ENCODE data around the gene FADS6.

Gene FADS6

GRCh38 chr17:74866198-74866835 is 27.1 kb downstream of the FADS6 start:
- DNase-seq (ENCODE audit: low read depth) = no peak

DNA sequence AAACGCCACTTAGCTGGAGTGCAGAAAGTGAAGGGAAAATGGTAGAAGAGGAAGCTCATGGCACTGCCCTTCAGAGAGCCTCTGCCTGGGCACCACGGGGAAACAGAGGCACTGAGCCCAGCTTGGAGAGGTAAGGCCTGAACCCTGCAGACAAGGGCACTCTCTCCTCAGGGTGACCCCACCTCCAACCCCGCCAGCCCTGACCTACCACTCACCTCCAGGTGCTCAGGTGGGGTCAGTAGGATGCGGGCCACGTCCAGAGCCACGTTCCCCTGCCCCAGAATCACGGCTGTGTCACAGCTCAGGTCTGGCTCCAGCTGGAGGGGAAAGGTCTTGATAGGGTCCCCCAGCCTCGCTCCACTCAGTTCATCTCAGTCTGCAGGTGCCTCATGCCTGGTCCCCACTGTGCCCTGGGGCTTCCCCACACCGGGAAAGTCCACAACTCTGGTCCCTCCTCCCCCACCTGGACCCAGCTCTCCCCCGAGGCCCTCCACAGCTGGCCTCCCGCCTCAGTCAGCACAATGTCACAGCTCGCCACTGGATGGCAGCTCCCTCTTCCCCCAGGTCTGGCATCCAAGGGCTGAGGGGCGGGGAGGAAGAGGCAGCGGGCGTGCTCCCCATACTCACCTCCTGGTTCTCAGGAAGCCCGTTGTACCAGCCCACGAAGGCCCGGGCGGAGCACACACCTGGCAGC is 27.8 kb downstream of the FADS6 start:
- no peak for DNase-seq (ENCODE audit: low read depth)

GRCh38 chr17:74864866-74865395 is 28.5 kb downstream of the FADS6 start:
- DNase-seq (ENCODE audit: low read depth) = peak; percentile 25

DNA sequence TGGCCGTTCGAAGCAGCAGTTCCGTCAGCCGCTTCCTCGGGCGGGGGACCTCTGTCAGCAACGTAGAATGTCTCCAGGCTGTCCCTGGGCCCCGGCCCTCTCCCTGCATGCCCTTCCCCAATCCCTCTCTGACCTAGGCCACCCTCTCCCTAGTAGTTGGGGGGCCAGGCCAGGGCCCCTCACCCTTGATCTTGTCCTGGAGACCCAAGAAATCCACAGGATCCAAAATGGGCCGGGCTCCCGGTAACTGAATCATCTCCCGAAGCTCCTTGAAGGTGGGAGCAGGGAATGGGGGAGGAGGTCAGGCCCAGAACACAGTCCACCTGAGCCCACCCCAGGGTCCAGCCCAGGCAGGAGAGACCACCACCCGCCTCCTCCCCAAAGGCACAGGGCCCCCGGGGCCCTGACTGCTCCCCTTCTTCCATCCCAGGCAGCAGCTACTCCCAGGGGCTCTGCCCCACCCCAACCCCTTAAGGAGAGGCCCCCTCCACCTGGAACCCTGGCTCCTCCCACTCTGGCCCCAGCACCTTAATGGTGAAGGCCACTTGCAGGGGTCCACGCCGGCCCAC is 29.1 kb downstream of the FADS6 start:
- no peak for DNase-seq (ENCODE audit: low read depth)

DNA sequence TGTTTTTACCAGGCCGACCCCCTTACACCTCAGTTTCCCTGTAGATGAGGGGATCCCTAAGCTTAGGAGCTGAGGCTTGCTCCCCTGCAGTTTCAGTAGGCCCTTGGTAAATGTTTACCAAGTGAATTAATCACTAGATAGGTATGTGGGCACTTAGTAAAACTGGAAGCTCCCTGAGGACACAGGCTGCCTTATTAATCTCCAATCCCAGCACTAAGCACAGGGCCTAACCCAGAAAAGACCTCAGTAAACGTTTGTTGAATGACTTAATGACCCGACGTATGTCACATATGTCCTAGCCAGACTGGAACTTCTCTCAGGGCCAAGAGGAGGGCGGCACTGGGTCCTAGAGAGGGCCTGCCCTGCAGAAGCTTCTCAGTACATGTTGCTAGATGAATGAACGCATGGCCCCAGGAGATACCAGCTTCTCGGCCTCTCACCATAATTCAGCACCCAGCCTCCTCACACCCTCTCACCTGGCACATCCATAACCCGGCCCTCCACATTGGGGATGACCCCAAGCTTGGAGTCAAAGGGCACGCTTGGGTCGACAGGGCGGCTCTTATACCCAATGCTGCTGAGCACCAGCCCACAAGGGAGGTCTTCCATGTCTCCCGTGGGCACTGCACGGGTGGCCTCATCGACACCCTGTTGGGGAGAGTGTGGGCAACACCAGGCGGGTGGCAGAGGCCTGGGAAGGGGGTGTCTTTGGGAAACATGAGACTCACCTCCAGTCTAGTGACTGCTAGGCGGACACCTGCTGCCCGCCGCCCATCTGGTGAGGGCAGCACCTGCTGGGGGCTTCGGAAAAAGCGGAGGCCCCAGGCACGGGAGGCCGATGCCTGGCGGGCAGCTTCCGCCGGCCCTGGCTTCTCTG is 29.8 kb downstream of the FADS6 start:
- no peak for DNase-seq (ENCODE audit: low read depth)

- DNase-seq (ENCODE audit: low read depth) = no peak
Observed at GRCh38 chr17:74862919-74863318, 30.5 kb downstream of the FADS6 start.

- DNase-seq (ENCODE audit: low read depth) = no peak
Observed at GRCh38 chr17:74862108-74862901, 31.1 kb downstream of the FADS6 start.

DNA sequence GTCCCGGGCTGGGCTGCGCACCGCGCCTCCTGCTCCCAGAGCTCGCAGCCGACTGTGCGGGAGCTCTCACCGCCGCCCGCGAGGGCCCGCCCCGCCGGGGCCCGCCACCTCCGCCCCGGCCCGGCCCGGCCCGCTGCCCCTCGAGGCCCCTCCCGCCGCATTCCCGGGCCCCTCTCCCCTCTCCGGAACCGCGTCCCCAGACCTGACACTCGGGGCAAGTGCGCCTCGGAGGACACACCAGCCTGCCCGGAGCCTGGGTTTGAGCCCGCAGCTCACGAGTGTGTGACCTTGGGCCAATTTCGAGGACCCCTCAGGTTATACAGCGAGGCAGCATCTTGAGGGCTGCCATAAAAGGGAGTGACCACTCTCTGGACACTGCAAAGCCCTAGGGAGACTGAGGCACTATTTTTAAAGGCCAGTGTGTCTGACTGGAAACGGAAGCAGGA is 31.7 kb downstream of the FADS6 start:
- no peak for DNase-seq (ENCODE audit: low read depth)

DNA sequence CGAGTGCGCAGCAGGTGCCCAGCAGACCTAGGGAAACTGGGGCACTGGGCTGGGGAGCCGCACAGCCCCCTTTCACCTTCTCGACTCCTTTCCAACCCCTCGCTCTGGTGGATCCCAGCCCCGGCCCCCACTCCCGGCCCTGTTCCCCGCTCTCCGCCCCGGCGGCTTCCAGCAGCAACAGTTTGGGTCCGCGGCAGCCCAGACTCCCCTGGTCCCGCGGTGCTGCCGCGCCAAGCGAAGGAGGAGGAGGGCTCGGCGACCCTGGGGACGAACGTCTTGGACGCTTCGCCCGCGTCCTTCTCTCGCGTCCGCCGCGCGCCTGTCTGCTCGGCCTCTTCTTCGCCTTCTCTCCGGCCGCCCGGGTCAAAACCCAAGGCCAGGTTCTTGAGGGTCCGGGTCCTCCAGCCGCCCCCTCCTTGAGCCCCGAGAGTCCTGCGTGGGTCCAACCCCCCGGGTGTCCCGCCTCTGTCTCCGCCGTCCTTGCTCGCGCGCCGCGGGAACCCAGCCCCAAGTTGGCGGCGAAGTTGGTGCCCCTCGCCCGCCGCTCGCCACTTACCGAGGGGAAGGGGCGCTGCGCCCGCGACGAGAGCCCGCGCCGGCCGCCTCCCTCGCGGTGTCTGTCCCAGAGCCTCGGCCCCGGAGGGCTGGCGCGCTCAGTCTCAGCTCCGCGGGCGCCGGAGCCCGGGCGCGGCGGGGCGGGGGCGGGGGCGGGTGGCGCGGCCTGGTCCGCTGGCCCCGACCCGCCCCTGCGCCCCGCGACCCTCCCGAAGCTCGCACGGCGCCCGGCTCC is 32.4 kb downstream of the FADS6 start:
- DNase-seq (ENCODE audit: low read depth) = no peak

DNA sequence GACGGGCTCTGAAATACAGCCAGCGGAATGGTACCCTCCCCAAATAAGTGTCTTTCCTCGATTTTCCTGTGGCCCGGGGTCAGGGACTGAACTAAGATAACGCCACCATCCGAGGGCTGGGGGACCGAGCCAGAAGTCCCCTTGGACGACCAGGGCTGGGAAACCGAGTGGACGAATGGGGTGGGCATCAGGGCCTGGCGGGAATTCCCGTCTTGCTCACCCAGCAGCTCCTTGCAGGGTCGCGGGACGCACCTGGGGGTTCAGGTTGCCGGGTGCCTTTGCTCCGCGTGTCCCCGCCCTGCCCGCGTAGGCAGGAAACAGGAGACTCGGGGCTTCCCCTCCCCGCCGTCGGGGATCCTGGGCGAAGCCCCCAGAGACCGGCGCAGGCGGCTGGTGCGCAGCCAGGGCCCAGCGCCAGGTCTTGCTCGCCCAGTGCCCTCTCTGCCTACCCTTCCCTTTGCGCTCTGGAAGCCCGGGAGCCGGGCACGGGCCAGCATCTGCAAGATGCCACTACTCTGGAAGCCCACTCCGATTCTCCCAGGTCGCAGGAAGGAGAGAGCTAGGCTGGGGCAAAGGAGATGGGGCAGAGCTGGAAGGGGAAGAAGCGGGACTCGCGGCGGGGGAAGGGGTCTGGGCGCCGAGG is 33.1 kb downstream of the FADS6 start:
- DNase-seq (ENCODE audit: low read depth) = no peak

DNA sequence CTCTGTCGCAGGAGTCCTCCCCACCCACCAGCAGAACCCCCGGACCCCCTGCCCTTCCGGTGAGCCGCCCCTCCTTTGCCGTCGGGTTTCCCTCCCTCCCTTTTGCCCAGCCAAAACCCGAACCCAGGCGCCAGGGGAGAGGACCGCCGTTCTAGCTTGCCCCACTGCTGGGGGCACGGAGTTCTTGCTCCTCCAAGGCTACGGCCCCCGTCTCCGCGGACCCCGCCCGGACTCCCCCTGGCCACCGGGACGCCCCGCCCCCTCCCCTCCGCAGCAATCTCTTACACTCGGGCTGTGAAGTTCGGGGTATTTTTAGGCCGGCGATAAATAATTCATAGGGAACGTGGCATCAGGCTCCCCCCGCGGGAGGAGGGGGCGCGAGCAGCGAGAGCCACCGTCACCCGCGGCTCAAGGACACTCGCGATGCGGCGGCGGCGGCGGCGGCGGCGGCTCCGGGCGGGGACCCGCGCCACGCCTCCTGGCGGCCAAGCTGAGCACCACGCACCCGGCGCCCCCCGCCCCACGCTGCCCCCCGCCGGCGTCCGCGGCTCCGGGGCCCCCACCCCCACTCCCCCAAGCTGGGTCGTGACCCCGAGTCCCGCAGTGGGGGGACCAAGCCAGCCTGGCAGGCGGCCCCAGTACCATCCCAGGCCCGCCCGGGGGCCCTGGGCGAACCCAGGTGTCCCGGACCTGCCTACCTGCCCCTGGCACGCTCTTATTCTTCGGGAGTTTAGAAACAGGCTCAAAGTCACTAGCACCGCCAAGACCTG is 33.8 kb downstream of the FADS6 start, which contains the start of gene GRIN2C:
Gene GRIN2C (minus strand): TSS at position 427 of the 770 bp plus-strand sequence. CDS start 4,793 bp downstream, outside the sequence.
- no peak for DNase-seq (ENCODE audit: low read depth)

DNA sequence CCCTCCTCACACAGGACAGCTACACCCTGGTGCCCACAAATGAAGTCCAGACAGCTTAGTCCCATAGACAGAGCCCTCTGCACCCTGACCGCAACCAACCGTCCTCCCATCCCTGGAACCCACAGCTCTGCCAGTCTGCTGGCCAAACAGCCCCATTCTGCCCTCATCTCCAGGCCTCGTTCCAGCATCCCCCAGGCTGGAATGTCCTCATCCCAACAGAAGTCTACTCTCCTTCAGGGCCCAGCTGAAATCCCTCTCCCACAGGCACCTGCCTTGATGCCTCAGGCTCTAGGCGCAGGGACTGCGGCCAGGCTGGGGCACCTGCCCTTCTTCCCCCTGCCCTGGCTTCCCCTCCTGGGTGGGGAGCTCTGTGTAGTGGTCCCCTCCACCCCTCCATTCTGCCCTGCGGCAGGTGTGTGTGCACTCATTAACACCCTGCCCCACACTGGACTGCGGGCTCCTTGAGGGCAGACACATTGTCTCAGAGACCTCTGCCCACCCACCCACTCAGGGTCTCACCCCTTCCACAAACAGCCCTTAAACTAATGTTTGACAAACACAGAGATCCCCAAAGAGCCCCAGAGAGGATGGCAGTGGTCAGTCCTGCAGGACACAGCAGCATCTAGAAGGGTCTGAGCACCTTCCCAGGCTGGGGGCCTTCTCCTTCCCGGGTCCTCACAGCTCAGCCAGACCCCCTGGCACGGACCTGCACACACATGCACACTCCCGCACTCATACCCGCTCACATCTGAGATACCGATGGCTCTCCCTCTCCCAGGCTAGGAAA is 34.6 kb downstream of the FADS6 start:
- DNase-seq (ENCODE audit: low read depth) = no peak

- DNase-seq (ENCODE audit: low read depth) = no peak
Observed at GRCh38 chr17:74857191-74857590, 36.2 kb downstream of the FADS6 start.

DNA sequence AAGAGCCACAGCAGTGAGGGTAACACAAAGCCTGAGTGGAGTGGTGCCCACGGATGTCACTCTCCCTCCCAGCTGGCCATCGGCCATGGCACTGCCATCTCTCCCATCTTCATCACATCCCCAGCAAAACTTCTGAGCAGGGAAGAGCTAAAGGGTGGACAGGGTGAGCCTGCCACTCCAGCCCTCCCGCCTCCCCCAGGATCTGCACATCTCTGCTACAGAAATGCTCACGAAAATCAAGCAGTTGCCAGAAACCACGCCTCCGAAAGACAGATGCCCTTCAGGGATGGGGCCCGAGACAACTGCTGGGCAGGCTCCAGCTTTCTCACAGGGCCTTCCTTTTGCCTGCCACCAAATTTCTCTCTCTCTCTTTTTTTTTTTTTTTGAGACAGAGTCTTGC is 37.3 kb downstream of the FADS6 start:
- DNase-seq (ENCODE audit: low read depth) = no peak

DNA sequence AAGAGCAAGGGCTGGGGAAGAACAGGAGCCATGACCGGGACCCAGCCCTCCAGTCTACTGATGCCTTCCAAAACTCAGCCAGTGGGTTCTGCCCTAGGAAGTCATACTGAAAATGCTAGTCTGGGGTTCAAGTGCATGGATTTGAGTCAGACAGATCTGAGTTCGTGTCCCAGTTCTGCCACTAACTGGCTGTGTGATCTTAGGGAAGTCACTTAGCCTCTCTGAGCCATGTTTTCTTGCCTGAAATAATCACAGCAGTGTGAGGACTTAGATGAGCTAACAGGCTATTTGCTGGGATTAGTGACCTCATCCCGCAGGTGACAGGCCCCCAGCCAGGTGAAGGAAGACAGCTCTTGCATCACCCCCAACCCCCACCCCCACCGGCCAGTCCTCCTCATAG is 38.1 kb downstream of the FADS6 start:
- no peak for DNase-seq (ENCODE audit: low read depth)

GRCh38 chr17:74854792-74855191 is 38.6 kb downstream of the FADS6 start:
- no peak for DNase-seq (ENCODE audit: low read depth)

DNA sequence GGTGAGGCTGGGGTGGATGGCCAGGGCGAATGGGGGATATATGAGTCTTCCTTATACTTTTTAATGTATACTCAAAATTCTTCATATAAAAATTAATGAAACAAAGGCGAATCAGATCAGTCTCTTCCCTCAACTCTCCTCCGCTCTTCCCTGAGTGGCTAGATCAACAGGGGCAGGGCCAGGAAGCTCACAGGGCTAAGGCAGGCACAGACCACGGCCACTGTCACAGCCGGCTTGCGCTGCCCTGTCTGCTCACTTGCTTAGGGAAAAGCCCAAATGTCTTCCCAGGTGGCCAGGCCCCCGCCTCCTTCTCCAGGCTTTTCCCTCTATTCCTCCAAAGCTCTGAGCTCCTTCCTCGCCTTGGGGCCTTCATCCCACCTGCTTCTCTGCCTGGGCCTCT is 39.8 kb downstream of the FADS6 start:
- DNase-seq (ENCODE audit: low read depth) = no peak

GRCh38 chr17:74853048-74853397 is 40.4 kb downstream of the FADS6 start:
- no peak for DNase-seq (ENCODE audit: low read depth)

Data from T-helper 22 cell (primary cell).